WERI-Rb-1 (cell line): ENCODE measurements around the gene MEG3.

Experiments used
- DNase-seq: peaks from one replicate; pipeline ENCODE4 v3.0.0-alpha.2; 2020
- H3K27ac ChIP-seq: fragments of 250-450 bp; sonication (Bioruptor Pico); 2 replicates; pipeline ENCODE4 v1.5.1; 2020; ENCODE audit warnings: mild to moderate bottlenecking, moderate library complexity
- H3K27me3 ChIP-seq: fragments of 250-450 bp; sonication (Bioruptor Pico); 2 replicates; pipeline ENCODE4 v1.5.1; 2021; ENCODE audit warnings: mild to moderate bottlenecking, low read depth, moderate library complexity; ENCODE audit not compliant: insufficient read depth, severe bottlenecking
- H3K36me3 ChIP-seq: fragments of 250-450 bp; sonication (Bioruptor Pico); 2 replicates; pipeline ENCODE4 v1.5.1; 2020; ENCODE audit warnings: mild to moderate bottlenecking, moderate library complexity
- H3K4me3 ChIP-seq: 2 replicates; pipeline ENCODE4 v1.5.1; 2011; ENCODE audit warnings: low read depth, mild to moderate bottlenecking, control low read depth, low read length
- H3K9me3 ChIP-seq: fragments of 250-450 bp; sonication (Bioruptor Pico); 2 replicates; pipeline ENCODE4 v1.5.1; 2021; ENCODE audit warnings: mild to moderate bottlenecking, moderate library complexity; ENCODE audit not compliant: severe bottlenecking
- TF ChIP-seq, protein P1 (sequence below): IDR thresholded peaks from 2 replicates; pipeline ENCODE4 v1.5.1; 2011; ENCODE audit warnings: low read depth, mild to moderate bottlenecking, control low read depth, inconsistent platforms, low read length

The MEG3 gene

DNA sequence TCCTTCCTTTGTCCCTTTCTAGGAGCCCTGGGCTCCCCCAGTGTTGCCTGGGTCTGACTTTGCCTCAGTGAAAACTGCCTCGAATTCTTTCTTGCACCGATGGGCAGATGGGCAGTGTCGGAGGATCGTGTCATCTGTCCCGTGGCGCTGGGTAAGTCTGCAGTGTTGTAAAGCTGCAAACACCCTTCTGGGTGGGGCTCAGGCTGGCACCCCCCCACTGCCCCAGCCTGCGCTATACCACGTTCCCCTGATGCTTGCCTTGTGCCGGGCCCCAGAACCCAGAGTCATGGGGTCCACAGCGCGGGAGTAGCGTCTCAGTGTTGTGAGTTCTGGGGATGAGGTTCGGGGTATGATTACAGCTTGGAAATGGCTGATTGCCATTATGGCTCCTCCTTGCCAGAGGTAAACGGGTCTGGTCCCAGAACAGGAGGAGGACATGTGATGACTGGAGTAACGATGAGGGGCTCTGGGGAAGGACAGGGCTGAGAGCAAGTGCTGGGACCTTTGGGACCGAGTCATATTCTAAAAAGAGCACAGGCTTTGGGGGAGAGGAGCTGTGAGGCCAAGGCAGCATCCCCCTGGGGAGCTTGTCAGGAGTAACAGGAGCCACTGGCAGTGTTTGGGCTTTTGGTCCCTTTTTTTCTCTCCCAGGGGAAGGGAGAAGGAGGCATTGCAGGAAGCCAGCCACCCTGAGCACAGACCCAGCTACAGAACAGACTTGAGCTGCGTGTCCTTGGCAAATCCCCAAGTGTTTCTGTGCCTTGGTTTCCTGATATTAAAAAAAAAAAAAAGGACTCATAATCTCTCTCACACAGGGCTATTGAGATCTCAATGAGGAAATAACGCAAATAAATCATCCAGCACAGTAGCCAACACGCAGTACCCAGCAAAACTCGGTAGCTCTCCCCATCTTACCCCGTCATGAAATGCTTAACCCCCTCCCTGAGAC lies 73.3 kb downstream of the MEG3 start:
- Histone ChIP-seq H3K4me3 (no peak overlapping the region), H3K9me3 (no peaks in the 10 kb centered on the region), H3K36me3 (no peaks in the 10 kb centered on the region), H3K27me3 (peaks cover 68% of the 10 kb centered on the region), H3K27ac (no peak overlapping the region)
- no peak for DNase-seq
- TF ChIP-seq, protein P1, sequence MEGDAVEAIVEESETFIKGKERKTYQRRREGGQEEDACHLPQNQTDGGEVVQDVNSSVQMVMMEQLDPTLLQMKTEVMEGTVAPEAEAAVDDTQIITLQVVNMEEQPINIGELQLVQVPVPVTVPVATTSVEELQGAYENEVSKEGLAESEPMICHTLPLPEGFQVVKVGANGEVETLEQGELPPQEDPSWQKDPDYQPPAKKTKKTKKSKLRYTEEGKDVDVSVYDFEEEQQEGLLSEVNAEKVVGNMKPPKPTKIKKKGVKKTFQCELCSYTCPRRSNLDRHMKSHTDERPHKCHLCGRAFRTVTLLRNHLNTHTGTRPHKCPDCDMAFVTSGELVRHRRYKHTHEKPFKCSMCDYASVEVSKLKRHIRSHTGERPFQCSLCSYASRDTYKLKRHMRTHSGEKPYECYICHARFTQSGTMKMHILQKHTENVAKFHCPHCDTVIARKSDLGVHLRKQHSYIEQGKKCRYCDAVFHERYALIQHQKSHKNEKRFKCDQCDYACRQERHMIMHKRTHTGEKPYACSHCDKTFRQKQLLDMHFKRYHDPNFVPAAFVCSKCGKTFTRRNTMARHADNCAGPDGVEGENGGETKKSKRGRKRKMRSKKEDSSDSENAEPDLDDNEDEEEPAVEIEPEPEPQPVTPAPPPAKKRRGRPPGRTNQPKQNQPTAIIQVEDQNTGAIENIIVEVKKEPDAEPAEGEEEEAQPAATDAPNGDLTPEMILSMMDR = no peak

DNA sequence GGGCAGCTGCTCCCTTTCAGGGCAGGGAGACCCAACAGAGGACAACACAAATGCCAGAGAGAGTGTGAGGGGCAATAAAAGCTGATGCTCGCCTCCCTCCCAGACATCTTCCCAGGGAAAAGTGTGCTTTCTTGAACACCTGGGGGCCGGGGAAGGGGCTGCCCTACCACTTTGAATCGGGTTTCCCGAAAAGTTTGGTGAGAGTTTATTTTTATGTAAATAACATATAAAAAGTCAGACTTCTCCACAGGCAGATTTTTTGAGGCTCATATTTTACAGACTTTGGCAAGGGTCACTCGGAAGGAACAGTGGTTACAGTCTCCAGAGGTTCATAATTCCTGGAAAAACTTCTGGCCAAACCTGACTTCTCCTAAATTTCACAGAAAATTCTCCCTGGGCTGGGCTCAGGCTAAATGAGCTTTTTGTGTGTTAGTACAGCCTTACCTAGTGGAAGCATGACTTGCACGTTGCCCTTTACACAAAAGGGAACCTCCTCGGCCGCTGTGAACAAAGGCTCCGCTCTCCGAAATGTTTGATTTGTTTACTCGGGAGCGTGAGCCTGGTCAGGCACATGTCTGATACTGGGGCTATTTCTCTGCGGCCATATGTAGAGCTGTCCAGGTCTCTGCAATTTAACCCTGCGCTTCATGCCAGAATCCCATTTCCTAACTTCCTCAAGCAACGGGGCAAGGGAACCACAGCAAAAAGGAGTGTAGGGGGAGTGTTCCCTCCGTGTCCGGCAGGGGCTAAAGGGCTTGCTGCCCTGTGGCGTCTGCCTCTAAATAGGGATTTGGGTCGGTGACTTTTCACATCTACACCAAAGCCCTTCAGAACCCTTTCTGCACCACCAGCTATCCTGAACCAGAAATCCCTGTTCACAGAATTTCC lies 74.2 kb downstream of the MEG3 start:
- Histone ChIP-seq H3K4me3 (no peak overlapping the region), H3K9me3 (no peaks in the 10 kb centered on the region), H3K36me3 (no peaks in the 10 kb centered on the region), H3K27me3 (peaks cover 69% of the 10 kb centered on the region), H3K27ac (no peak overlapping the region)
- TF ChIP-seq, protein P1 = no peak
- no peak for DNase-seq

DNA sequence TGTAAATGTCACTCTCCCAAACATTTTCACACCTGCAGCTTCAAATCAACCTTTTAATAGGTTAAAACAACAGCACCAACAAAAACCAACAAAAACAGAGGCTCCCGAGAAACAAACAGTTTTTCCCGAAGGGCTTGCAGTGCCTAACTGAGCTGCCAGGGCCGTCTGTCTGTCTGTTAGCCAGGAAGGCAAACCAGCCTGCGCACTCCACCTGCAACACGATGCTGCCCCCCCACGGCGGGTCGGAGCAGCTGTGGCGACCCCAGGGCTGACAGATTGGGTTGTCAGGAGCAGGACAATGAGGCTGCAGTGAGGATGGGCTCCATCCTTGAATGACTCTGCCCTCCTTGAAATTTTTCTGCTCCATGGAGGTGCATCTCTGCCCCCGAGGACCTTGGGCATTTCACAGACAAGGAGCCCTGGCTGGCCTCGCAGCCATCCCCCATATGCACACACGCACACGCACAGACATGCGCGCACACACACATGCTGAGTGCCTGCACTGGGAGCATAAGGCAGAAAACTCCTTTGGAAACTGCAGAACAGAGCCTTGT lies 75.0 kb downstream of the MEG3 start:
- H3K4me3 ChIP-seq = no peak overlapping the region
- H3K9me3 ChIP-seq = no peaks in the 10 kb centered on the region
- DNase-seq = peak; percentile 68
- no peak overlapping the region for H3K27ac ChIP-seq
- H3K27me3 ChIP-seq = peaks cover 77% of the 10 kb centered on the region
- TF ChIP-seq, protein P1 = peak; percentile 79
- no peaks in the 10 kb centered on the region for H3K36me3 ChIP-seq

DNA sequence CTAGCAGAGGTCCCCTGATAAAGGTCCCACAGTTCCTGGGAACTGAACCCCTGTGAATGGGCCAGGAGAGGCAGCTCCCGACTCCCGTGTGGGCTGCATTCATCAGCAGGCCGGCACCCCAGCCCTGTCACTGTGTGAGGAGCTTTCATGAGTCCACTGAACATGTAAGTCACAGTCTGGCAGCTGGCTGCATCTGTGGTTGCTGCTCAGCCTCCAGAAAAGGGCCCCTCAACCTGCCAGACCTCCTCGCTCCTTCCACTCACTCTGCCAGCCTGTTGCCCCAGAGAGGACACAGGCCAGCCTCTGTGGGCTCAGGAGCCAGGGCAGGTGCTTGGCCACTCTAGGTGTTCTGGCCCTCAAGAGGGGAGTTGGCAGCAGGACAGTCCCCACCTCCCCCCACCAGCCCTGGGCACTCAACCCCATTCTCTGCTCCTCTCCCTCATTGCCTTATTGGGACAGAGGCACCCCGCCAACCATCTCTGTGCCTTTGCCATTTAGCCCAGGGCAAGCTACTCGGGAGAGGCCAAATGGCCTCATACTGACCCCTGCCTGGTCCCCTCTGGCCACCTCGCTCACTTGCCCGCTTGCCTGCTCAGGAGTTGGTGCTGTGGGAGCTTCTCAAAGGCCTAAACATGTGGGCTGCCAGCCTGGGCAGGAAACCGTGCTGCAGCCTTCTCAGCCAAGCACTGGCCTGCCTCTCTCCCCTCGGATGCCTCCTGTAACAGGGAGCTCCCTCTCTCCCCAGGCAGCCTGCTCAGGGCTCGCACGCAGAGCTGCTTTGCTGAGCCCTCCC lies 75.7 kb downstream of the MEG3 start:
- H3K4me3 ChIP-seq = no peak overlapping the region
- H3K9me3 ChIP-seq = no peaks in the 10 kb centered on the region
- TF ChIP-seq, protein P1 = no peak
- H3K27ac ChIP-seq = no peak overlapping the region
- peaks cover 84% of the 10 kb centered on the region for H3K27me3 ChIP-seq
- DNase-seq = no peak
- H3K36me3 ChIP-seq = no peaks in the 10 kb centered on the region
